ENCODE data around the gene RTL10. TPM values are rescaled to one million over a fixed set of nuclear protein-coding genes. Genes with fewer than 3 reads are reported as not detected.

The RTL10 gene
- total and polyA plus RNA-seq, 10 of the 15 experiments (the other 5 are each of a cell fraction or from before 2014, with no cell fraction given): 5.3 to 18.1 (median 10.3) TPM

DNA sequence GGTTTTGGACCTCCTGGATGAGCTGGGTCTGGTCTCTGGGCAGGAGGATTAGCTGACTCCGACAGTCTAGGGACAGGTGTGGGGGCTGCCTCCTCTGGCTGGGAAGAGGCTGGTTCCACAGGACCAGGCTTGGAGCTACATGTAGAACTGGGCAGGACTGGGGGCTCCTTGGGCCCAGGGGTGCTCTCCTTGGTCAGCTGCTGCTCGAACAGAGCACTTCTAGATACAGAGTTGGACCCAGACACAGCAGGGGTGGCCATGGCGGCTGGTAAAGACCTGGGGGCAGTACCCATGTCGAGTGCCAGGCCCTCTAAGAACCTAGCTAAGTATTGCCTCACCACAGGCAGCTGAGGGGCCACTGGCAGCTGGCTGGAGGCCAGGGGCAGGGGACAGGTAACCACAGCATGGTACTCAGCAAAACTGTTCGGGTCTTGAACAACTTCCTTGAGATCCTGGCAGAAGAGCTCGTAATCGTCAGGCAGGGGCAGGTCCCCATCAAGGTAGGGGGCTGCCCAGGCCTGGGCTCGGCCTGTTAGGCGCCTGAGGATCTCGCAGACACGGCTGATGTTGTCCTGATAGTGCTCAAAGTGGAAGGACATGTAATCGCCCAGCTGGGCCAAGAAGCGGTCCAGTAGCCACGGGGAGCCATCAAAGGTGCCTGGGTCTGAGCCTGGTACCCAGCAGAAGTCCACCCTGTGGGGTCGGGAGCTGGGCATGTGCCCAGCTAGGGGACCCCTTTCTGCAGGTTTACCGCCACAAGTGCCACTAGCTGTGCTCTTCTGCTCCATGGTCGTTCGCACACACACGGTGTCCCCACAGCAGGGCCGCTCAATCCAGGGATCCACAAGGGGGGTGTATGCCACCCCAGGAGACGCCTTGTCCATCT is 3.1 kb downstream of the RTL10 start:
- ChIA-PET POLR2A (no interaction called here), CTCF (interaction anchor here (1.0 kb wide), 1 partner anchor 59 kb away, joined by 3 read pairs; no protein-coding TSS in a partner anchor), SMC1A (ENCODE audit: uncharacterized antibody, unreplicated experiment) (interaction anchor here (1.0 kb wide), 1 partner anchor 19 kb away, joined by 3 read pairs; no protein-coding TSS in a partner anchor), RAD21 (ENCODE audit: unreplicated experiment) (interaction anchor here (0.9 kb wide), 1 partner anchor 122 kb away, joined by 3 read pairs; no protein-coding TSS in a partner anchor)
- peaks cover 11 to 12% of the 10 kb centered on the region in 2 experiments for H3K36me3 ChIP-seq (ENCODE audit: control insufficient read depth in 2 of 2, insufficient read depth in 2 of 2, low read length in 1 of 2)
- DNase-seq (ENCODE audit: low read depth, low spot score): no peak
- H4K20me1 ChIP-seq (ENCODE audit: control insufficient read depth, insufficient read depth): no peaks in the 10 kb centered on the region
- no peak overlapping the region for H3K4me2 ChIP-seq (ENCODE audit: control insufficient read depth, insufficient read depth)
- FAIRE-seq: no peak
- intact Hi-C loops (cut with micrococcal nuclease; ENCODE audit: unreplicated experiment) (no loop called here), in situ Hi-C loops (cut with MboI) (no loop called here)
- H3K27ac ChIP-seq (ENCODE audit: control insufficient read depth, insufficient read depth): no peak overlapping the region
- peaks cover 9% of the 10 kb centered on the region for H3K4me1 ChIP-seq (ENCODE audit: control insufficient read depth, insufficient read depth, low read length)
- no TSS peak for BruUV-seq (replicated peaks)
- no peak overlapping the region for H3K4me3 ChIP-seq
- no peaks in the 10 kb centered on the region; the same call in 2 of the 3 replicates for H3K9me3 ChIP-seq (replicated peaks; ENCODE audit: control insufficient read depth, insufficient read depth, low read length)
- TF ChIP-seq MTA2 (IDR thresholded peaks at IDR 0.05; ENCODE audit: low read depth) (no peak), CBX3 (IDR thresholded peaks at IDR 0.05; ENCODE audit: borderline replicate concordance, low read depth) (no peak), CBX5 (IDR thresholded peaks at IDR 0.05; ENCODE audit: low read depth) (no peak), CBFB (IDR thresholded peaks at IDR 0.05; ENCODE audit: low read depth) (no peak), BMI1 (IDR thresholded peaks at IDR 0.05; ENCODE audit: borderline replicate concordance) (no peak), JUNB (IDR thresholded peaks at IDR 0.05) (no peak), KLF5 (IDR thresholded peaks at IDR 0.05; ENCODE audit: partially characterized antibody) (no peak), KDM1A (IDR thresholded peaks at IDR 0.05; ENCODE audit: borderline replicate concordance) (no peak), KAT2A (conservative IDR thresholded peaks at IDR 0.05; ENCODE audit: control insufficient read depth, low read depth, low read length) (no peak)
- H3K79me2 ChIP-seq (ENCODE audit: control insufficient read depth, insufficient read depth, low read length): peaks cover 41% of the 10 kb centered on the region
- H3K27me3 ChIP-seq (replicated peaks in 1 of 2; ENCODE audit: control insufficient read depth in 2 of 2, insufficient read depth in 2 of 2, low read length in 1 of 2): no peaks in the 10 kb centered on the region
- H3K9ac ChIP-seq (ENCODE audit: control insufficient read depth, insufficient read depth, low read length): no peak overlapping the region
- 97% methylated on average over 21 of the region's 21 CpGs for WGBS (ENCODE audit: insufficient coverage, insufficient replicate concordance, low lambda C conversion rate, missing lambda C conversion rate)
- no peak overlapping the region for H2AFZ ChIP-seq (ENCODE audit: control insufficient read depth, low read depth, low read length)
- ATAC-seq: no peak
